BJ (cell line): ENCODE measurements around the gene LARP6. TPM values are rescaled to one million over a fixed set of nuclear protein-coding genes. Genes with fewer than 3 reads are reported as not detected.

Experiments used
- CTCF ChIA-PET: fragments of 350-600 bp; formaldehyde crosslinking; extraction: SDS; loops from one replicate; lab custom pipeline; 2021; ENCODE audit warnings: antibody characterized with exemption, inconsistent platforms; lab: Yijun Ruan, JAX
- POLR2A ChIA-PET: fragments of 300-600 bp; sonication (Branson Sonifier 250); formaldehyde crosslinking; extraction: SDS; loops from one replicate; lab custom pipeline; 2021; ENCODE audit warnings: antibody characterized with exemption; lab: Charles Lee
- DNase-seq: peaks from one replicate; pipeline ENCODE4 v3.0.0-alpha.2; 2011; ENCODE audit warnings: low read depth
- H3K27me3 ChIP-seq: 2 replicates; pipeline ENCODE4 v1.6.0; 2011; ENCODE audit warnings: low read length; ENCODE audit not compliant: control insufficient read depth, insufficient read depth
- H3K36me3 ChIP-seq: 2 replicates; pipeline ENCODE4 v1.5.1; 2011; ENCODE audit warnings: low read length; ENCODE audit not compliant: control insufficient read depth, insufficient read depth
- H3K4me3 ChIP-seq: 2 replicates; pipeline ENCODE4 v1.5.1; 2011; ENCODE audit warnings: low read depth, mild to moderate bottlenecking, control low read depth, low read length
- polyA plus RNA-seq: library from polyadenylated mRNA; depleted of rRNA; stranded (reverse); fragments of >200 nt; gene quantifications from 2 replicates; pipeline ENCODE4 v1.2.3, GENCODE V29; 2011
- TF ChIP-seq, protein P1 (sequence below): IDR thresholded peaks from 2 replicates; pipeline ENCODE4 v1.5.1; 2011; ENCODE audit warnings: low read depth, mild to moderate bottlenecking, control low read depth, inconsistent platforms, low read length, moderate library complexity; ENCODE audit not compliant: insufficient read depth

Gene LARP6
- polyA plus RNA-seq, 1 experiment = 108 TPM

DNA sequence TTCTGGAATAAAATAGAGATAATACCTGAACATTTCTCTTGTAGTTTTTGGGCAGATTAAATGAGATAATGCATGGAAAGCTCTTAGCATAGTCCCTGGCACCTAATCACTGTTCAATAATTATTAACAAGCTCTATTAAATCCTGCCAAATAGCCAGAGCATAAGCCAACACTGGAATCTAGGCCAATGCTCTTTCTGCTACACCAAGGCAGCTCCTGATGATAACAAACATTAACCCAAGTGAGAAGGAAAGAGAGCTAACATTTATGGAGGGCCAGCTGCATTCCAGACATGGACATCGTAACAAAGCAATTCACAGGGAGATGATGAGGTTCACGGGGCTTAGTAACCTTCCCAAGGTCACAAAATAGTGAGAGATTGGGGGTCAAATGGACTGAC is 23.3 kb downstream of the LARP6 start:
- ChIA-PET CTCF (interaction anchor here (1.7 to 3.4 kb wide), 2 partner anchors 24 to 44 kb away, joined by 8 to 23 read pairs; partner anchors contain the start of gene LARP6), POLR2A (no interaction called here)
- H3K4me3 ChIP-seq = no peak overlapping the region
- H3K36me3 ChIP-seq = peaks cover 21% of the 10 kb centered on the region
- TF ChIP-seq, protein P1, sequence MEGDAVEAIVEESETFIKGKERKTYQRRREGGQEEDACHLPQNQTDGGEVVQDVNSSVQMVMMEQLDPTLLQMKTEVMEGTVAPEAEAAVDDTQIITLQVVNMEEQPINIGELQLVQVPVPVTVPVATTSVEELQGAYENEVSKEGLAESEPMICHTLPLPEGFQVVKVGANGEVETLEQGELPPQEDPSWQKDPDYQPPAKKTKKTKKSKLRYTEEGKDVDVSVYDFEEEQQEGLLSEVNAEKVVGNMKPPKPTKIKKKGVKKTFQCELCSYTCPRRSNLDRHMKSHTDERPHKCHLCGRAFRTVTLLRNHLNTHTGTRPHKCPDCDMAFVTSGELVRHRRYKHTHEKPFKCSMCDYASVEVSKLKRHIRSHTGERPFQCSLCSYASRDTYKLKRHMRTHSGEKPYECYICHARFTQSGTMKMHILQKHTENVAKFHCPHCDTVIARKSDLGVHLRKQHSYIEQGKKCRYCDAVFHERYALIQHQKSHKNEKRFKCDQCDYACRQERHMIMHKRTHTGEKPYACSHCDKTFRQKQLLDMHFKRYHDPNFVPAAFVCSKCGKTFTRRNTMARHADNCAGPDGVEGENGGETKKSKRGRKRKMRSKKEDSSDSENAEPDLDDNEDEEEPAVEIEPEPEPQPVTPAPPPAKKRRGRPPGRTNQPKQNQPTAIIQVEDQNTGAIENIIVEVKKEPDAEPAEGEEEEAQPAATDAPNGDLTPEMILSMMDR = no peak
- no peaks in the 10 kb centered on the region for H3K27me3 ChIP-seq
- DNase-seq = no peak

DNA sequence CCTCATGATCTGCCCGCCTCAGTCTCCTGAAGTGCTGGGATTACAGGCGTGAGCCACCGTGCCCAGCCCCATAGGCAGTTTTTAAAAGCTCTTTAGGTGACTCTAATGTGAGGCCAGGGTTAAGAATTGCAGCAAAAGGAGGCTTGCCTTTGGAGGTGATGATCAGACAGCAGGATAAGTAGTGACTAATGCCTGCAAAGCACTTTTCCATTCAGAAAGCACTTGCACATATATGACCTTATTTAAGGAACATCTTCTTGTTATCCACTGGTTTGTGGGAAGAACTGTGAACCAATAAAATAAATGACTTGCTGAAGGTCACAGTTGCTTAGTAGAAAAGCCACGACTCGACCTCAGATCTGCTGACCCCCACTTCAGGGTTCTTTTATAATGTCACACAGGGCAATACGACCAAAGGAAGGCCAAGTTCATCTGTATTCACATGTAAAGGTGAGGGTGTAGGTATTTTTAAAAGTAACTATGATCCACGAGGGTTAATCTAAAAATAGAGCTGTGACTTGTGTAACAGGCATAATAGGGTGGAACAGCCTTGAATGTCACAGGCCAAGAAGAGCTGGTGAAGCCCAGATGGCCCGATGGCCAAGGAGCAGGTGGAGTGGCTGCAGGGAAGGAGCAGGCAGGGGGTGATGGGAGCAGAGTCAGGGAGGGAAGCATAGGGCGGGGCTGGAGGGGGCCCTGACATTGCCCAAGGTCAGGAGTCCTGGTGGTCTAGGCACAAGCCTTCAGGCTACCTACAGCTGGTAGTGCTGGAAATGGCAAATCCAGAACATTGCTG is 24.4 kb downstream of the LARP6 start:
- no peaks in the 10 kb centered on the region for H3K27me3 ChIP-seq
- no peak for DNase-seq
- TF ChIP-seq, protein P1 = no peak
- no peak overlapping the region for H3K4me3 ChIP-seq
- CTCF ChIA-PET = interaction anchor here (1.1 to 3.4 kb wide), 3 partner anchors 25 to 45 kb away, joined by 3 to 23 read pairs (median 8); partner anchors contain the start of gene LARP6
- POLR2A ChIA-PET = no interaction called here
- peaks cover 14% of the 10 kb centered on the region for H3K36me3 ChIP-seq

DNA sequence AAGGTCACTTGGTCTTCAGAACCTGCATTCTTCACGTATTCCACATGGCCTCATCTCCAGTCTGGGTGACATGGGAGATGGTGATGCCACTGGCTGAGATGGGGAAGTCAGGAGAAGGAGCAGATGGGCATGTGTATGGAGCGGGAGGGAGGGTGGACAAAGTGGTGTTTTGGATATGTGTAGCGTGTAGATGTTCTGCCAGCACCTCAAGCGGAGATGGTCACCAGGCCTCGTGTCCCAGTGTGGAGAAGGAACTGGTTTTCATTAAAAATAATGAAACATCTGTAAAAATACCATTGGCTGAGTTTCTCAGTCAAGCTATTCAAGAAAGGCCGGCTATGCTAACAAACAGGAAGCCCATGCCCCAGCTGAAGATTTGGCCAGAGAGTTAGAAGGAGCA is 26.2 kb downstream of the LARP6 start:
- TF ChIP-seq, protein P1 = no peak
- ChIA-PET CTCF (interaction anchor here (0.8 to 3.4 kb wide), 6 partner anchors 15 to 52 kb away, joined by 3 to 23 read pairs (median 3); no protein-coding TSS in a partner anchor), POLR2A (no interaction called here)

GRCh38 chr15:70826634-70827033 is 27.3 kb downstream of the LARP6 start:
- TF ChIP-seq, protein P1 = no peak
- peaks cover 4% of the 10 kb centered on the region; the same call in 1 of the 2 replicates for H3K36me3 ChIP-seq
- CTCF ChIA-PET = interaction anchor here (0.6 to 5.6 kb wide), 10 partner anchors 9 to 257 kb away, joined by 3 to 84 read pairs (median 7); partner anchors contain the start of gene LARP6
- DNase-seq = peak; percentile 78
- no peak overlapping the region for H3K4me3 ChIP-seq
- POLR2A ChIA-PET = no interaction called here
- no peaks in the 10 kb centered on the region for H3K27me3 ChIP-seq

More for the DNA sequence above, 26.2 kb downstream of the LARP6 start:
- DNase-seq = no peak
- Histone ChIP-seq H3K36me3 (peaks cover 9% of the 10 kb centered on the region), H3K27me3 (no peaks in the 10 kb centered on the region), H3K4me3 (no peak overlapping the region)

DNA sequence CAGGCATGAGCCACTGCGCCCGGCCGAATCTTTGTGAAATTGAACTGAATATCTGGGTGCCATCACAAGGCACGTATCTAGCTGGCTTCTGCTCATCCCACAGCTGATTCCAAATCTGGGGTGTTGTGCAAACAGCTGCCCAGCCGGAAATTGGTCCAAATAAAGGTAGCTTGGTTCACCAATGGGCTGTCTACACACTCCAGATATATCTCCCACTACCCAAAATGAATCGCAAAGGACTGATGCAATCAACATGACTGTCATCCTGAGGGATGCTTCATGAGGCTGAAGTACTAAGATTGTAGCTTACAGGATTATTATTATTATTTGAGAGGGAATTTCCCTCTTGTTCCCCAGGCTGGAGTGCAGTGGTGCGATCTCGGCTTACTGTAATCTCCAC is 28.1 kb downstream of the LARP6 start:
- TF ChIP-seq, protein P1 = no peak
- no peak overlapping the region for H3K4me3 ChIP-seq
- CTCF ChIA-PET = interaction anchor here (0.6 to 5.6 kb wide), 20 partner anchors 8 to 257 kb away, joined by 3 to 84 read pairs (median 6); partner anchors contain the start of gene LARP6
- POLR2A ChIA-PET = no interaction called here
- peaks cover 2% of the 10 kb centered on the region; the same call in 1 of the 2 replicates for H3K36me3 ChIP-seq
- DNase-seq = no peak
- no peaks in the 10 kb centered on the region for H3K27me3 ChIP-seq
